ENCODE results near the gene GPR26.
"Not testable (repeated sequence)": the region's sequence is repeated elsewhere in the genome, so short reads cannot be mapped to it uniquely, and the experiment has no call there.

The GPR26 gene

DNA sequence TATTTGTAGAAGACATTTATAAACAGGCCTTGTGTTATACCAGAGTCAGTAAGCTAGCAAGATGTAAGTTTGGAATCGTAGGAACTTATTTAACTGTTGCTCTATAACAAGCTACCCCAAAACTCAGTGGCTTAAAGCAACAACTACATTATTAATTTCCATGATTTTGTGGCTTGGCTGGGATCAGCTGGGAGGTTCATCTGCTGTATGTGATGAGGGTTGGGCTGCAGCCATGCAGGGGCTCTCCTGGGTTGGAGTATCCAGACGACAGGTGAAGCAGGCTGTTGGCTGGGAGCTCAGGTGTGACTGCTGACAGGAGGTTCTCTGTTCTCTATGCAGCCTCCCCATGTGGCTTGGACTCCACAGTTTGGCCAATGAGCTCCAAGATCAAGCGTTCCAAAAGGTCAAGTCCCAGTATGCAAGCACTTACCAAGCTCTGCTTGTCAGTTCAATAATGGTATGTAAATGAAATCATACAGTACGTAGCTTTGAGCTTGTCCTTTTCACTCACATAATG is 52.4 kb downstream of the GPR26 start:
- no peak for DNase-seq

DNA sequence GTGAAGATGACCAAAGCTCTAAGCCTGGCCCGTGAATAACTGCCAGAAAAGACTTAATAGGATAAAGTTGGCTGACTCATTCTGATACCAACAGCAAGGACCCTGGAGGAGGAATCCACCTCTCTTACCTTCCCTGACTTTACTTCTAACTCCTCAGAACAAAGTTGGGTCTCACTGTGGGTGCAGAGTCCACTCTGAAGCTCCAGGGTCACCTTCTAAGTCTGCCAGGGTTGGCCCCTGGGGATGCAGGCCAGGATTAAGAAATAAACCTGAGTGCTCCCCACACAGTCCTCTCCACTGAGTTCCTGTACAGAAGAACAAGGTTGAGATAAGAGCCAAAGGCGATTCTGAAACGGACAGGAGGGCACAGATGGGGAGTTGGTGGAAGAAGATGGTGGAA is 54.4 kb downstream of the GPR26 start:
- no peak for DNase-seq

DNA sequence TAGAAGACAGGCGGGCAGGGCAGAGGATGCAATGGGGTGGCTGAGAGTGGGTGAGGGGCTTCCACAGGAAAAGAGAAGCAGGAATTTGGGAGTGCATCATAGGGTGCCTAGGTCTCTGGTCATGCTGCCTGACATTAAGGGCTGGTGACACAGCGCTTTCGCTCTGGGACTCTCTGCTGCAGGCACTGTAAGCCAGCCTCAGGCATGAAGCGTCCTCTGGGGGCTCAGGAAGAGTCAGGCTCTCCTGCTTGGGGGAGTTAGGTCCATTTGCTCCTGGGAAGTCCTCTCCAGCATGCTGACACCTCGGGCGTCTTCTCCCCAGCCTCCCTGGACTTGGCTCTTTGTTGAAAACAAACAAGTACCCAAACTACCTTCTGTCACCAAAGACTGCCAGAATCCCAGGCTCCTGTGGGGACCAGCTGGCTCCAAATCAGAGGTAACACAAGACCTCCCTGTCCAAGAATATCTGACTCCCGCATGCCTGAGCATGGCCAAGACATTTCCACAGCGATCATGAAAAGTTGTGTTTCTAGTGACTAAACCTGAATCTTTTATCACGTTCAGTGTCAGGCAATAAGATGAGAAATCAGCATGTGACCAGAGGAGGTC is 55.4 kb downstream of the GPR26 start:
- DNase-seq = no peak

DNA sequence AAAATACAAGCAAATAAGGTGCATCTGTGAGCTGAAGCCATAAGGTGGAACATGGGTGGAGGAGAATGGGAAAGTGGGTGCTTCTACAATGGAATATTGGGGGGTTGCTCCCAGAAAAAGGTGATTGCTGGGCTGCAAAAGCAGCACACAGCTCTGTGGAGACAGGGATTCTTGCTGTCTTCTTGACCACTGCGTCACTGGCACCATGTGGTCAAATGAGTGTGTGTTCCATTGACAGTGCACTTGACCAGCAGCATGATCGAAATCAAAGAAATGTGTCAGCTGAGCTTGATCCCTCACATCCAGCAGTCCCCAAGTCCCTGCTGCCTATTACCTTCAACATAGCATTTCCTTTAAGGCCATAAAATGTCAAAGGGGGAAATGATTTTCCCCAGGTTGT is 56.2 kb downstream of the GPR26 start:
- no peak for DNase-seq

DNA sequence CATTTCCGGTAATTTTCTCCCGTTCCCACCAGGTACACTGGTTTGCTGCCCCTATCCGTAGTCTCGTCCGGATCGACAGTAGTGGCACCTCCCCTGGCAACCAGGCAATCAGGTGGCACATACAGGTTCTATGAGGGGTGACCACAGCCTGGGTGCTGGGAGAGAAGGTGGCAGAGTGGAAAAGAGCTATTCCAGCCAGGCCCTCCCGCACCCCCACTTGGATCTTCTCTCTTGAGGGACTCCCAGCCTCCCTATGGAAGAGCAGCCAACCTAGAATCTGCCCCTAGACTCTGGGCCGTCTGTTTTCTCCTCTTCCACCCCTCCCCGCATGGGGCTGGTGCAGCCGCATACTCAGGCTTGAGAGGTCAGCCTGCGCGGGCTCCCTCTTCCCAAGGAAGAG is 58.6 kb downstream of the GPR26 start:
- DNase-seq = no peak

DNA sequence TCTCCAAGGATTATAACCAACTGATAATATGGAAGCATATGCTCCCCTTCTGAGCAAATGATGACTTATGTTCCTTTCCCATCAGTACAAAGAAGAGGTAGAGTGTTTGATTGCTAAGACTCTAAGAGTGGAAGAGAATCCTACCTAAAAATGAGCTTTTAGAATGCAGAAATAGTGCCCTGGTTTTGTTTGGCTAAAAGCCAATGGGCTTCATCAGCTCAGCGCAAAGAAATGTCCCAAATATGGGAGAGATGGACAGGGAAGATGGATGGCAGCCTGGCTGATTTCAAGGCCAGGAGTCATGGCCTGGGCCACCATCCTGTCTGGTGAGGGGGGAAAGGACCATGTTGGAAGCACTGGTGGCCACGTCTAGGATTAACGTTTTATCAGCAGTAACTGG is 60.2 kb downstream of the GPR26 start:
- DNase-seq = no peak

DNA sequence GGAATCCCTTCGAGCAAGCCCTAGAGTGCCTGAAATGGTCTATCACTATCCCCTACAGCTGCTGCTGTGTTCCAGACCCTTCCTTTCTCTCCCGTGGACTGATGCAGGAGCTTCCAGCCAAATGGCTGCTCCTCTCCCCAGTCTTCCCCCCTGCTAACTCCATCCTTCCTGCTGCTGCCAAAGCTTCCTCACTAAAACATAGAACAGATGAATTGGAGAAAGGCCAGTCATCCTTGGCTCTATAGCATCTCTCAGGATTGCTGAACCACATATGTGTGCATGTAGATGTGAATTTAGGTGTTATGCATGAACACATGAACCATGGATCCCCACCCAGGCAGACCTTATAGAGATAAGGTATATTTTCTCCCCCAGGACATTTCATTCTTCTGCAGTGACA is 60.7 kb downstream of the GPR26 start:
- DNase-seq = no peak

DNA sequence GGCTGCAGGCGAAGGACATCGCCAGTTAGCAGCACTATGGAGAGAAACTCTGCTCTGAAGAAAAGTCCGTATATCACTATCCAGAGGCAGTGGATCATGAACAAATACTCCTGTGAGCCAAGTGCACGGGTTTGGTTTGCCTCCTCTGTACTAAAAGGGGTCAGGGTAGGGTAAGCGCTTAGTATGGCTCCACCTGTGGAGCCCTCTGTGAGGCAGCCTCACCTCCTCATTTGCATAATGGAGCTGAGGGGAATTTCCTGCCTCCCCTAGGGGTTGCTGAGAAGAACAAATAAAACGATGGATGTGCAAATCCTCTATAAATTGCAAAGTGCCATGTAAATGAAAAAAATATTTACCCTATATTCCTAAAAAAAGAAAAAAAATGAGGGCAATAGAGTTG is 63.4 kb downstream of the GPR26 start:
- no peak for DNase-seq

DNA sequence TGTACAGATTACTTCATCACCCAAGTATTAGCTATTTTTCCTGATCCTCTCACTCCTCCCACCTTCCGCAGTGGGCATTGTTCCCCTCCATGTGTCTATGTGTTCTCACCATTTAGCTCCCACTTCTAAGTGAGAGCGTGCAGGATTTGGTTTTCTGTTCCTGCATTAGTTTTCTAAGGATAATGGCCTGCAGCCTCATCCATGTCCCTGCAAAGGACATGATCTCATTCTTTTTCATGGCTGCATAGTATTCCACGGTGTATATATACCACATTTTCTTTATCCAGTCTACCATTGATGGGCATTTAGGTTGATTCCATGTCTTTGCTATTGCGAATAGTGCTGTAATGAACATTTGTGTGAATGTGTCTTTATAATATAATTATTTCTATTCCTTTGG is 70.8 kb downstream of the GPR26 start:
- DNase-seq = not testable (repeated sequence)

DNA sequence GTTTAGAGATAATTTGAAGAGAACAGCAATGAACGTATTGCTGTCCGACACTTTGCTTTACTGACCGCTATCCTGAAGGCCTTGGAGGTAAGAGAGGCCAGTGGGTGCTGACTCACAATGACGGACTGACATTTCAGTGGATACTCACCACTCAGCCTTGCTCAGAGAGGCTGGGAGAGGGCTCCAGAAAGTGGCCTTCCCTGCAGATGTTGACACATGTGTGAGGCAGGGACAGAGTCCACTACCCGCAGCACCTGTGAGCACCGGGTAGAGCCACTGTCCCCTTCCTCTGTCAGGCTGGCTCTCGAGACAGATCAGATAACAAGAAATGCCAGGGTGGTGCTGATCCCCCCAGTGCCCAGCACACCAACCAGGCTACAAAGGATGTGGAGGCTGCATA is 75.0 kb downstream of the GPR26 start:
- no peak for DNase-seq

DNA sequence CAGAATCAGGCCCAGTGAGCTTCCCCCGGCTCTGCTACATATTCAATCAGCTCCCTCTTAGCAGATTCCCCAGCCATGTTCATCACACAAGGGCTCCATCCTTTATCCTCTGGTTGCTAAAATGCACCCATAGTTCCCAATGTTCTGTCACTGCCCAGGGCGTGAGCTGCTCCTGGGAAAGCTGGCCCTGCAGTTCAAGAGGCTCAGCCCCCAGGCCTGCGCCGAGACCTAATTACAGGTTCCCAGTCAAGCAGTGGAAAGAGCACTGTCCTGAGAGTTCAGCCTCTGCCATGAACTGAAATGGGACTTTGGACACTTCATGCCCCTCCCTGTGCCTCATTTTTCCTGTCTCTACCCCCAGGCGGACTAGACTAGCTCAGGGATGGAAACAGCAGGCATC is 75.6 kb downstream of the GPR26 start:
- no peak for DNase-seq

DNA sequence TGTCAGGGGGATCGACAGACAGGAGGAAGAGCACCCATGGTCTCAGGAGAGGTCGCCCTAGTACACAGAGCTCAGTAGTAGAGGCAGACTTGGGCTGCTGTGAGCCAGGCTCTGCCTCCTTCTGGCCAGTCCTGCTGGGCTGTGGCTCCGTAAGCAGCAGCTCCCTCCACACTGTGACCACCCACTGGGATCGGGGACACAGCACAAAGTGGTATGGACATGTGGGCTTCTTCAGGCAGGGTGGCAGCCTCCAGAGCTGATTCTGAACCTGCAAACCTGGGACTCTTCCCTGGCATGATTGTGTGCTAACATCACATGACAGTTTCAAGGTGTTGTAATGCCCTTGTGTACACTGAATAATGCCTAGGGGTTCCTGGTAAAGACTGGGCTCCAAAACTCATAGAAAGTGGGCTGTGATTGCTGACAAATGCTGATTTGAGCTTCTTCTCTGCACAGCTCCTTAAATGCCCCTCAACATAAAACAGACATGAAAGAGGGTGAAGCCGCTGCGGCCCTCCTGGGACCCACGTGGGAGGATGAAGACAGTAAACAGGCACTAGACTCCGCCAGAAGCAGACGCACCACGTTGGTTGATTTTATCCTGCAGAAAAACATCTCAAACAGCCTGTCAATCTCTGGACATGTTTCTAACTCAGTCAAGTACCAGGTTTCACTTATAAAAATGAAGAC is 76.7 kb downstream of the GPR26 start:
- no peak for DNase-seq

DNA sequence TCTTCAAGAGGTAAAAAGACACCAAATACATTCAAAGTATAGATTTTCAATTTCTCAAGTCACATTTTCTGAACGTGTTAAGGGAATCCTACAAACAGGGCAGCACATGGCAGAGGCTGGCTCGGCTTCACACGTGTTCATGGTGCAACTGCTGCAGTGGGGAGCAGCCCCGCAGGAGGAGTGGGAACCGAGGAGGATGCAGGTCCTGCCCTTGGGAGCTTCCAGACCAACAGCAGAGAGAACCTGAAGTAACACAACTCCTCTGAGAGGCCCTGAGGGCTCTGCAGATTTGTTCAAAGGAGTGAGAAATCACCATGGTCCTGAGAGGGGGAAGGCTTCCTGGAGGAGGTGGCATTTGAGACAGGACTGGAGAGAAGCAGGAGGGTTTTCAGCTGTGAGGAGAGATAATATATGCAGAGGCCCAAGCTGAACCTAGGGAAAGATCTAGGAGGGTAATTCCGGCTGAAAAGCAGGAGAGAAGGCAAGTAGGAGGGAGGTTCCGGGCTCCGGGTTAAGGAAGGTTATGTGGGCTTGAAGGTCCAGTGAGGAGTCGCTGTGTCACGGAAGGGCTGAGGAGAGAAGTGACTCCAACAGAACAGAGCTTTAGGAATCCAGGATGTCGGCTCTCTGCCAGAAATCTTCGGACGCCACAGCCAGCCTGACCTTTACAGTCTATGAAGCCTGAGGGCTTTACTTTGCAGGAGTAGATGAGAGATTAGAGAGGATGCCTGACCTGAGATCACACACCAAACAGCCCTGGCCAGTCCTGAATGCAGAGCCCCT is 77.5 kb downstream of the GPR26 start:
- no peak for DNase-seq

DNA sequence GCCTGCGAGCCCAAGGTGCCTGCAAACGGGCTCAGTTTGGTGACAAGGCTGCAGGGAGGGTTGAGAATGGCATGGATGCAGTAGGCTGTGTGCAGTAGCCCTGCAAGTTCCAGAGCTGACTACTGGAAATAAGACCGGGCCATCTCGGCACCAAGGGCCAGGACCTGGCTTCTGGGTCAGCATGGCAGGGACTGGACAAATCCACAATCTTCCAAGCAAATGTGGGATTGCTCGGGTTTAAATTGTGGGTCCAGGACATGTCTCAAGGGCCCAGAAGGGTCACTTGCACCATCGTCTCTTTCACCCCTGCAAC is 78.0 kb downstream of the GPR26 start:
- no peak for DNase-seq
